Activated T-cell treated with anti-CD3 and anti-CD28 coated beads, Interleukin-2, amount 50 U/mL, for 48 hours (primary cell): ENCODE data around the gene NKX3-2.
A peak's percentile ranks its signal among the peaks of the same experiment; 100 is the strongest.
"Not testable (repeated sequence)": the region's sequence is repeated elsewhere in the genome, so short reads cannot be mapped to it uniquely, and the experiment has no call there.

Source experiments
- DNase-seq, 2 experiments: peaks; one replicate each; pipeline ENCODE4 v3.0.0-alpha.2; 2020

Gene NKX3-2

DNA sequence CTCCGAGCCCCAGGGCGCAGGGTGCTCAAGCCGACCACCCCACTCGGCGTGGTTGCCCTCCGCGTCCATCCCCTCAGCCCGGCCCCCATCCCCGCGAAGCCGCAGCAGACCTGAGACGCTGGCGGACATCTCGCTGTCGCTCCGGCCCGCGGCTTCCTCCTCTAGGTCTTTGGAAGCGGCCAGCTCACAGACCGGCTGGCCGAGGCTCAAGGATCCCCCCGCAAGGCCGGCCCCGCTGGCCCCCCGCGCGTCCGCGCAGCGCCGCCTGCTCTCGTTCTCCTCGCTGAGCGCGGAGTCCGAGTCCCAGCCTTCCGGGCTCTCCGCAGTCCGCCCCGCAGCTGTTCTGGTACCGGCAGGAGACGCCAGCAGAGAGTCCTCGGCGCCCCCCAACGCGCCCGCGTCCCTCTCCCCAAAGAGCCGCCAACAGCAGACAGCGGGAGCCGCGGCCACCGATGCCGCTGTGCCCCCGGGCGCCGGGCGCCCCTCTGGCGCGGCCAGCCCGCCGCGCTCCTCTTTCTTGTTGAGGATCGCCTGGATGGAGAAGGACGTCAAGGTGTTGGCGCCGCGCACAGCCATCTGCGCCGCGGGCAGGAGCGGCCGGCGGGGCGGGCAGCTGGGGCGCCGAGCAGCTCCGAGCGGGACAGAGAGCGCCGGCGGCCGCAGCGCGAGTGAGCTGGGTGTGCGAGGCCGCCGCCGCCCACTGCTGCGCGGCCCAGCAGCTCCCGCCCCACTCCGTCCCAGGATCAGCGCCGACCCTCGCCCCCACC is at the start of gene NKX3-2:
TSS of gene NKX3-2 (minus strand) at position 670 of the 767 bp plus-strand sequence. CDS start at position 576, 94 bp downstream.
- peak; percentile 25 to 35 for DNase-seq

DNA sequence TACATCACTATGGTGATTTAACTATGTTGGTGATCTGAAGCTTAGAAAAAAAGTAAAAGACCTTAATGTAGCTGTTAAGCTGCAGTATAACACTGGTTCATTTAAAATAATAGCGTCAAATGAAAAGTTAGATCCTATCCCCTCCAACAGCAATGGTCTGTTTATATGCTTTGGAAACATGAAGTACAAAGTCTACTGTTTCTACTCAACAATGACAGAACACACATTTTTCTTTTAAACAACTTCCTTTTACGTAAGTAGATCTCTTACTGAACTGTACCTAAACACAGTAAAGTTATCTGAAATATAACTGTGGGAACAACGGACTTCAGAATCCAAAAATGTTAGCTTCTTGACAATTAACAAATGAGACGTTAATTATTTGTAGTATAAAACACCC is 47.9 kb upstream of the NKX3-2 start:
- DNase-seq = no peak

- DNase-seq = no peak
Measured at GRCh38 chr4:13590766-13591165, 46.5 kb upstream of the NKX3-2 start.

DNA sequence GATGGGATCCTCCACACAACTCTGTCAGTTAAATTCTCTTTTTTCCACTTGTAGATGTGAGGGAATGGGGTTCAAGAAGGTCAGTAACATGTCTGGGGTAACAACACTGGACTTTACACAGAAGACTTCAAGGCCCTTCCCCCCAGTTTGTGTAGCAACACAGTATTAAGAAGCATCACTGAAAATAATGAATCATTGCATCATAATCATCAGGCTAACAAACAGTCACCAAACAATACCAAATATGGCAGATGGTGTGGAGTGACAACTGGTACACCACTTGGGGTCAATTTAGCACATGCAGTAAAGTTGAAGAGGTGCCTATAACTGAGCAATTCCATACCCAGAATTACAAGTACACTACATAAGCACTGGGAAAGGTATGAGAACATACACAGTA is 44.6 kb upstream of the NKX3-2 start:
- no peak for DNase-seq

GRCh38 chr4:13584481-13584880 is 40.2 kb upstream of the NKX3-2 start:
- DNase-seq = no peak

DNA sequence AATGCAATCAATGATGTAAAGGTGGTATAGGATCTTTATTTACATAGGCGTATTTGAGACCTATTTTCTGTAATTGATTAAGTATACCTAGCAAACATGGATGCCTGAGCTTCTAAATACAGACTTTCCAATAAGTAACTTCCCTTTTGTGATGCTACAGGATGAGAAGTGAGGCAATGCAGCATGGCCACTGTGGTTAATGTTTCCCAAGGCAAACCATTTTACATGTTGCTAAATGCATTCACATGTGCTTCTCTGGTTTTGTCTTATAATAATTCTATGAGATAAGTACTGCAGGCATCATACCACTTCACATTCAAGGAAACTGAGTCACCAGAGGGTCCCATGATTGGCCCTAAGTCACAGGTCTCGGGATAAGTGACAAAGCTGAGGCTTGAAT is 35.7 kb upstream of the NKX3-2 start:
- no peak for DNase-seq

- no peak for DNase-seq
Measured at GRCh38 chr4:13577660-13578059, 33.4 kb upstream of the NKX3-2 start.

GRCh38 chr4:13570916-13571315 is 26.6 kb upstream of the NKX3-2 start:
- no peak for DNase-seq

DNA sequence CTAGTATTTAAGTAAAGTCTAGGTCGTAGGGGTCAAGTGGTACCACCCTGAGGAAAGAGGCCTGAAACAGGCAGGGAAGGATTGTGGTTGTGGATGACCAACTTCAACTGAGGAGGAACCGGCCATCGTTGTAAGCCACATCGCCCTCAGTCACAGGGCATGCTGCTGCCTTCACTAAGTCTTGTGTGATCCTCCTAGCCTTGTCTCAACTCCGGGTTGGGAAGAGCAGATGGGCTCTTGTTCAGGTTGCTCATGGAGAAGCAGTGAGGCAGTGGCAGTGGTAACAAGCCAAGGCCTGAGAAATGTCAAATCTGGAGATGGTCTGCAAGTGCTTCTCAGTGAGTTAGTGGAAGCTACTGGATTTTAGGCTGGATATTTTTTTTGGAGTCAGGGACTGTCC is 22.8 kb upstream of the NKX3-2 start:
- no peak for DNase-seq

GRCh38 chr4:13562876-13563275 is 18.6 kb upstream of the NKX3-2 start:
- no peak for DNase-seq

DNA sequence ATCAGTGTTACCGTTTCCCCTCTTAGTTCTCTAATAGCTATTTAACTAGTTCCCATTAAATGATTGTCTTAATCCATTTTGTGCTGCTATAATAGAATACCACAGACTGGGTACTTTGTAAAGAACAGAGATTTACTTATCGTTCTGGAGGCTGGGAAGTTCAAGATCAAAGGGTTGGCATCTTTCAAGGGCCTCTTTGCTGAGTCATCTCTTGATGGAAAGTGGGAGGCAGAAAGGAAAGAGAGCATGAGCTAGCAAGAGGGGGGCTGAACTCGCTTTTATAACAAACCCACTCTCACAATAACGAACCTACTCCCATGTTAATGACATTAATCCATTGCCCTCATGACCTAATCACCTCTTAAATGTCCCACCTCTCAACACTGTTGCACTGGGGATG is 17.4 kb upstream of the NKX3-2 start:
- no peak for DNase-seq

GRCh38 chr4:13560111-13560510 is 15.8 kb upstream of the NKX3-2 start:
- DNase-seq = not testable (repeated sequence)

GRCh38 chr4:13559413-13559812 is 15.1 kb upstream of the NKX3-2 start:
- no peak for DNase-seq

DNA sequence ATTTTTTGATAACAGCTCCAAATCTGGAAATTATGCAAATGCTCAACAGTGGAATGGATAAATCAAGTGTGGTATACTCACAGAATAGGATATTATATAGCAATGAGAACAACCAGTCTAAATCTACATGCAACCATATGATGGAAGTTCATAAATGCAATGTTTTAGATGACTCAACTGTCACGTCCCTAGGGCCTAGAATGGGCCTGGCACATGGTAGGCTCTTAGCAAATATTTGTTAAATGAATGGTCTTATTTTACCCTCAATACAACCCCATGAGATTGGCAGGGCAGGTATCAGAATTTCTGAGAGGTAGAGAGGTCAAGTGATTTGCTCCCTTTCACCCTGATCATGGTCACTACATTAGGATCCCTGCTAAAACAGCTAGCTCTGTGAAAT is 14.6 kb upstream of the NKX3-2 start:
- DNase-seq = no peak

GRCh38 chr4:13555325-13555724 is 11.0 kb upstream of the NKX3-2 start:
- DNase-seq = no peak

DNA sequence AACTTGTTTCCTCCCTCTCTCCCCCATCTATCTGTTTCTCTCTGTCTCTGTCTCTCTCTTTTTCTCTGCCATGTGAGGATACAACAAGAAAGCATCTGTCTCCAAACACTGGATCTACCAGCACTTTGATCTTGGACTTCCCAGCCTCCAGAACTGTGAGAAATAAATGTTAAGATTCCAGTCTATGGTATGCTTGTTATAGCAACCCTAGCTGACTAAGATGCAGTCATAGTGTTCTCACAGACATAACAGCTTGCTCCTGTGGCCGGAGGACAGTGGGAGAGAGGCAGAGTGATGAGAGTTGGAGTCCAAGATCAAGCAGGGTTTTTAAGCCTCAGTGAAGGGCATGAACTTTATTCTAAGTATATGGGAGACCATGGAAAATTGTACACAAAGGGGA is 8.8 kb upstream of the NKX3-2 start:
- DNase-seq = no peak

- peak; percentile 94 to 95 for DNase-seq
Measured at GRCh38 chr4:13548984-13549546, 4.8 kb upstream of the NKX3-2 start.

- no peak for DNase-seq
Measured at GRCh38 chr4:13548059-13548983, 4.0 kb upstream of the NKX3-2 start.

- DNase-seq = peak; percentile 33 to 46
Measured at GRCh38 chr4:13547485-13548041, 3.3 kb upstream of the NKX3-2 start.

- peak; percentile 33 to 50 for DNase-seq
Measured at GRCh38 chr4:13546941-13547484, 2.7 kb upstream of the NKX3-2 start.

- no peak for DNase-seq
Measured at GRCh38 chr4:13546142-13546940, 2.0 kb upstream of the NKX3-2 start.

GRCh38 chr4:13545394-13545808 is 1.1 kb upstream of the NKX3-2 start:
- DNase-seq = no peak
